Hepatocyte (in vitro differentiated cells): ENCODE results near the gene LASP1. TPM values are rescaled to one million over a fixed set of nuclear protein-coding genes. Genes with fewer than 3 reads are reported as not detected.

ENCODE experiments used
- DNase-seq: peaks from one replicate; pipeline ENCODE4 v3.0.0-alpha.2; 2016; ENCODE audit warnings: low spot score
- H2AFZ ChIP-seq: fragments of 200-600 bp; sonication (generic); 2 replicates; pipeline ENCODE4 v1.6.0; 2016; ENCODE audit warnings: antibody characterized with exemption, mild to moderate bottlenecking
- H3K27ac ChIP-seq: fragments of 200-600 bp; sonication (generic); 2 replicates; pipeline ENCODE4 v1.5.1; 2016; ENCODE audit warnings: mild to moderate bottlenecking
- H3K27me3 ChIP-seq: fragments of 200-600 bp; sonication (generic); 2 replicates; pipeline ENCODE4 v1.6.1; 2016
- H3K36me3 ChIP-seq: fragments of 200-600 bp; sonication (generic); replicated peaks from 2 replicates; pipeline ENCODE4 v1.5.1; 2016; ENCODE audit warnings: low read depth; ENCODE audit not compliant: insufficient read depth
- H3K4me1 ChIP-seq: fragments of 200-600 bp; sonication (generic); 2 replicates; pipeline ENCODE4 v1.5.1; 2016; ENCODE audit warnings: mild to moderate bottlenecking, moderate library complexity; ENCODE audit not compliant: insufficient read depth
- H3K4me2 ChIP-seq: fragments of 200-600 bp; sonication (generic); 2 replicates; pipeline ENCODE4 v1.6.0; 2016
- H3K4me3 ChIP-seq: fragments of 200-600 bp; sonication (generic); 2 replicates; pipeline ENCODE4 v1.5.1; 2016; ENCODE audit warnings: mild to moderate bottlenecking
- H3K79me2 ChIP-seq: fragments of 200-600 bp; sonication (generic); 2 replicates; pipeline ENCODE4 v1.6.0; 2017; ENCODE audit warnings: mild to moderate bottlenecking
- H3K9me2 ChIP-seq: fragments of 200-600 bp; sonication (generic); replicated peaks from 2 replicates; pipeline ENCODE4 v1.6.0; 2017; ENCODE audit warnings: mild to moderate bottlenecking; ENCODE audit not compliant: insufficient read depth
- H3K9me3 ChIP-seq: fragments of 200-600 bp; sonication (generic); 2 replicates; pipeline ENCODE4 v1.5.1; 2016; ENCODE audit warnings: low read depth, mild to moderate bottlenecking
- H4K20me1 ChIP-seq: fragments of 200-600 bp; sonication (generic); 2 replicates; pipeline ENCODE4 v1.6.0; 2016; ENCODE audit warnings: mild to moderate bottlenecking; ENCODE audit not compliant: insufficient read depth, poor library complexity, severe bottlenecking
- CTCF ChIP-seq: fragments of 200-600 bp; sonication (generic); IDR thresholded peaks from 2 replicates; pipeline ENCODE4 v1.5.1; 2016; ENCODE audit warnings: antibody characterized with exemption, mild to moderate bottlenecking; ENCODE audit not compliant: poor library complexity
- EZH2 ChIP-seq: fragments of 200-600 bp; sonication (generic); IDR thresholded peaks from 2 replicates; pipeline ENCODE4 v1.6.1; 2016; ENCODE audit warnings: antibody characterized with exemption, mild to moderate bottlenecking, borderline replicate concordance
- EZH2phosphoT487 ChIP-seq: fragments of 200-600 bp; sonication (generic); IDR thresholded peaks from one replicate; pipeline ENCODE4 v1.6.1; 2018; ENCODE audit warnings: antibody characterized with exemption, mild to moderate bottlenecking, low read depth, moderate library complexity; ENCODE audit not compliant: unreplicated experiment, severe bottlenecking
- WGBS: methylation state at CpG from one replicate; pipeline ENCODE4 v1.1.6; 2016; ENCODE audit warnings: low lambda C conversion rate; ENCODE audit errors: missing lambda C conversion rate; 5-methylcytosine and 5-hydroxymethylcytosine counted together
- polyA plus RNA-seq: library from polyadenylated mRNA; unstranded; fragments of >200 nt; fragmentation: Nextera tagmentation; extraction: Ambion mirVana; gene quantifications from 2 replicates; pipeline ENCODE4 v1.2.1, GENCODE V29; 2016
- total RNA-seq: library from RNA; depleted of rRNA; stranded (reverse); fragments of >200 nt; gene quantifications from 2 replicates; pipeline ENCODE4 v1.2.3, GENCODE V29; 2014

Gene LASP1
- total and polyA plus RNA-seq, 2 experiments from 2014 or later = 141 to 238 TPM

- no peaks in the 10 kb centered on the region for H4K20me1 ChIP-seq
- peaks cover 17% of the 10 kb centered on the region for H3K27me3 ChIP-seq
- no peaks in the 10 kb centered on the region for H3K9me2 ChIP-seq
- H3K4me1 ChIP-seq = no peaks in the 10 kb centered on the region
- no peaks in the 10 kb centered on the region for H3K79me2 ChIP-seq
- no peak overlapping the region for H3K4me2 ChIP-seq
- no peak for DNase-seq
- TF ChIP-seq CTCF (no peak), EZH2 (no peak), EZH2phosphoT487 (no peak)
- no peak overlapping the region for H3K27ac ChIP-seq
- no peak overlapping the region for H3K4me3 ChIP-seq
- H3K36me3 ChIP-seq = no peaks in the 10 kb centered on the region
- H2AFZ ChIP-seq = no peak overlapping the region
- no peaks in the 10 kb centered on the region for H3K9me3 ChIP-seq
These were observed 70.1 kb downstream of the LASP1 start for GRCh38 chr17:38939987-38940386.

GRCh38 chr17:38940404-38940803 lies 70.5 kb downstream of the LASP1 start:
- Histone ChIP-seq H2AFZ (no peak overlapping the region), H3K27ac (no peak overlapping the region), H3K4me1 (no peaks in the 10 kb centered on the region), H3K9me2 (no peaks in the 10 kb centered on the region), H3K4me3 (no peak overlapping the region), H3K4me2 (no peak overlapping the region), H4K20me1 (no peaks in the 10 kb centered on the region), H3K9me3 (no peaks in the 10 kb centered on the region), H3K79me2 (no peaks in the 10 kb centered on the region), H3K36me3 (no peaks in the 10 kb centered on the region), H3K27me3 (peaks cover 16% of the 10 kb centered on the region)
- 79% methylated on average over 1 of the region's 1 CpG for WGBS
- TF ChIP-seq CTCF (no peak), EZH2phosphoT487 (no peak), EZH2 (no peak)
- DNase-seq = no peak

GRCh38 chr17:38942696-38943334 lies 73.0 kb downstream of the LASP1 start:
- Histone ChIP-seq H3K27ac (no peak overlapping the region), H3K9me3 (no peaks in the 10 kb centered on the region), H3K36me3 (no peaks in the 10 kb centered on the region), H3K79me2 (no peaks in the 10 kb centered on the region), H3K9me2 (no peaks in the 10 kb centered on the region), H3K4me3 (no peak overlapping the region), H3K4me2 (no peak overlapping the region), H3K27me3 (no peaks in the 10 kb centered on the region), H3K4me1 (no peaks in the 10 kb centered on the region), H4K20me1 (no peaks in the 10 kb centered on the region), H2AFZ (no peak overlapping the region)
- DNase-seq = no peak
- no peak for TF ChIP-seq EZH2
- no peak for TF ChIP-seq EZH2phosphoT487
- TF ChIP-seq CTCF = no peak
- 52% methylated on average over 4 of the region's 4 CpGs for WGBS
